Gastrocnemius medialis (tissue), 4 donors: Measurements from ENCODE around the gene ZSCAN12. TPM values are rescaled to one million over a fixed set of nuclear protein-coding genes. Genes with fewer than 3 reads are reported as not detected.

ENCODE experiments used
- ATAC-seq, 2 donors: fragments of 150-250 bp; one replicate each; pipeline ENCODE4 v1.9.1; 2016
- DNase-seq, 2 donors: peaks; one replicate each; pipeline ENCODE4 v3.0.0-alpha.2; 2019
- H3K27ac ChIP-seq, 4 donors: fragments of 200-600 bp; sonication (generic); 1 replicate in 1 of 4; 2 replicates in 3 of 4; pipeline ENCODE4 v1.5.1; 2016 to 2018; ENCODE audit warnings: mild to moderate bottlenecking in 2 of 4, moderate library complexity in 1 of 4
- H3K27me3 ChIP-seq, 3 donors: fragments of 200-600 bp; sonication (generic) in 2 of 3; 1 replicate in 1 of 3; 2 replicates in 2 of 3; pipeline versions ENCODE4 v1.5.1 to v1.6.0; 2016 to 2019; ENCODE audit warnings: mild to moderate bottlenecking in 1 of 3, moderate library complexity in 1 of 3
- H3K36me3 ChIP-seq, 2 donors: fragments of 200-600 bp; sonication (generic) in 1 of 2; one replicate each; pipeline ENCODE4 v1.5.1; 2017 to 2018
- H3K4me1 ChIP-seq, 2 donors: fragments of 200-600 bp; sonication (generic) in 1 of 2; one replicate each; pipeline ENCODE4 v1.5.1; 2016 to 2017; ENCODE audit warnings: mild to moderate bottlenecking in 2 of 2
- H3K4me3 ChIP-seq, 4 donors: fragments of 200-600 bp; sonication (generic) in 3 of 4; 1 replicate in 1 of 4; 2 replicates in 3 of 4; pipeline ENCODE4 v1.5.1; 2016 to 2019; ENCODE audit warnings: mild to moderate bottlenecking in 2 of 4
- H3K9me3 ChIP-seq, 3 donors: fragments of 200-600 bp; sonication (generic) in 2 of 3; 1 replicate in 1 of 3; 2 replicates in 2 of 3; pipeline ENCODE4 v1.5.1; 2016 to 2019
- CTCF ChIP-seq, 5 experiments: fragments of 450-650 bp in 3 of 5; fragments of 200-600 bp in 2 of 5; sonication (generic) in 2 of 5; IDR thresholded peaks in 4 of 5; conservative IDR thresholded peaks in 1 of 5; 1 replicate in 4 of 5; 2 replicates in 1 of 5; pipeline ENCODE4 v1.5.1; 2016 to 2019; ENCODE audit warnings: antibody characterized with exemption in 5 of 5, mild to moderate bottlenecking in 3 of 5, moderate library complexity in 3 of 5
- POLR2A ChIP-seq, 2 donors: fragments of 450-650 bp; IDR thresholded peaks; one replicate each; pipeline ENCODE4 v1.6.1; 2017; ENCODE audit warnings: antibody characterized with exemption in 2 of 2, mild to moderate bottlenecking in 2 of 2, moderate library complexity in 2 of 2
- in situ Hi-C, 4 donors: fragments of 200-750 bp; cut with MboI; loops; one replicate each; pipeline versions ENCODE4 v1.15.0 to v1.8.0; 2017; ENCODE audit warnings: low sequenced_read_pairs in 4 of 4
- intact Hi-C: fragments of 100-400 bp; cut with DNase I; formaldehyde crosslinking; loops from one replicate; pipeline ENCODE4 v1.15.1; 2023; ENCODE audit warnings: low total_unique reads
- total RNA-seq, 4 donors: library from RNA; depleted of rRNA; stranded (reverse); fragments of >200 nt; gene quantifications; one replicate each; pipeline versions ENCODE4 v1.1.0 to v1.2.3, GENCODE V29; 2016

ZSCAN12 gene
- total RNA-seq, 4 donors from 2014 or later, result 0.42 to 1.9 (median 0.63) TPM

- in situ Hi-C loops (no loop called here), intact Hi-C loops (no loop called here)
- no peaks in the 10 kb centered on the region for H3K9me3 ChIP-seq
- peaks cover 0 to 3% (median 0%) of the 10 kb centered on the region in 3 donors for H3K27me3 ChIP-seq
- peaks cover 0 to 7% of the 10 kb centered on the region in 2 donors for H3K36me3 ChIP-seq
- H3K27ac ChIP-seq, result no peak overlapping the region
- no peak for TF ChIP-seq CTCF (IDR thresholded peaks at IDR 0.05 in 4 of 5, conservative IDR thresholded peaks at IDR 0.05 in 1 of 5)
- no peak for TF ChIP-seq POLR2A (IDR thresholded peaks at IDR 0.05)
- H3K4me3 ChIP-seq, result no peak overlapping the region
- H3K4me1 ChIP-seq, result no peaks in the 10 kb centered on the region
- no peak for DNase-seq
- ATAC-seq, result no peak
Measured at GRCh38 chr6:28380381-28380780, 19.2 kb downstream of the ZSCAN12 start.

GRCh38 chr6:28378644-28379043 lies 20.9 kb downstream of the ZSCAN12 start:
- peaks cover 0 to 7% of the 10 kb centered on the region in 2 donors for H3K36me3 ChIP-seq
- TF ChIP-seq POLR2A (IDR thresholded peaks at IDR 0.05) (no peak), CTCF (IDR thresholded peaks at IDR 0.05 in 4 of 5, conservative IDR thresholded peaks at IDR 0.05 in 1 of 5) (no peak)
- no peak for ATAC-seq
- in situ Hi-C loops (no loop called here), intact Hi-C loops (no loop called here)
- no peak overlapping the region for H3K4me3 ChIP-seq
- H3K27ac ChIP-seq, result no peak overlapping the region
- no peaks in the 10 kb centered on the region for H3K9me3 ChIP-seq
- peaks cover 0 to 3% (median 0%) of the 10 kb centered on the region in 3 donors for H3K27me3 ChIP-seq
- H3K4me1 ChIP-seq, result no peaks in the 10 kb centered on the region
- DNase-seq, result no peak

GRCh38 chr6:28377879-28378278 lies 21.7 kb downstream of the ZSCAN12 start:
- Histone ChIP-seq H3K27ac (no peak overlapping the region), H3K4me3 (no peak overlapping the region), H3K27me3 (no peaks in the 10 kb centered on the region), H3K4me1 (no peaks in the 10 kb centered on the region), H3K9me3 (no peaks in the 10 kb centered on the region), H3K36me3 (peaks cover 0 to 7% of the 10 kb centered on the region in 2 donors)
- ATAC-seq (no peak), DNase-seq (no peak)
- TF ChIP-seq POLR2A (IDR thresholded peaks at IDR 0.05) (no peak), CTCF (IDR thresholded peaks at IDR 0.05 in 4 of 5, conservative IDR thresholded peaks at IDR 0.05 in 1 of 5) (no peak)
- in situ Hi-C loops, result no loop called here
- intact Hi-C loops, result no loop called here

- Histone ChIP-seq H3K36me3 (peaks cover 0 to 6% of the 10 kb centered on the region in 2 donors), H3K4me3 (no peak overlapping the region), H3K27ac (no peak overlapping the region), H3K27me3 (no peaks in the 10 kb centered on the region), H3K4me1 (no peaks in the 10 kb centered on the region), H3K9me3 (no peaks in the 10 kb centered on the region)
- TF ChIP-seq POLR2A (IDR thresholded peaks at IDR 0.05), result no peak
- TF ChIP-seq CTCF (IDR thresholded peaks at IDR 0.05 in 4 of 5, conservative IDR thresholded peaks at IDR 0.05 in 1 of 5), result no peak
- in situ Hi-C loops, result loop anchor here in 1 of 4 donors (25.0 kb wide), 1 partner anchor 1212 kb away; no protein-coding TSS in a partner anchor
- no peak for DNase-seq
- intact Hi-C loops, result no loop called here
- ATAC-seq, result no peak
Measured at GRCh38 chr6:28373925-28374324, 25.6 kb downstream of the ZSCAN12 start.
